Measurements from ENCODE around the gene WAPL.
"Not testable (repeated sequence)": the region's sequence is repeated elsewhere in the genome, so short reads cannot be mapped to it uniquely, and the experiment has no call there.

The WAPL gene

DNA sequence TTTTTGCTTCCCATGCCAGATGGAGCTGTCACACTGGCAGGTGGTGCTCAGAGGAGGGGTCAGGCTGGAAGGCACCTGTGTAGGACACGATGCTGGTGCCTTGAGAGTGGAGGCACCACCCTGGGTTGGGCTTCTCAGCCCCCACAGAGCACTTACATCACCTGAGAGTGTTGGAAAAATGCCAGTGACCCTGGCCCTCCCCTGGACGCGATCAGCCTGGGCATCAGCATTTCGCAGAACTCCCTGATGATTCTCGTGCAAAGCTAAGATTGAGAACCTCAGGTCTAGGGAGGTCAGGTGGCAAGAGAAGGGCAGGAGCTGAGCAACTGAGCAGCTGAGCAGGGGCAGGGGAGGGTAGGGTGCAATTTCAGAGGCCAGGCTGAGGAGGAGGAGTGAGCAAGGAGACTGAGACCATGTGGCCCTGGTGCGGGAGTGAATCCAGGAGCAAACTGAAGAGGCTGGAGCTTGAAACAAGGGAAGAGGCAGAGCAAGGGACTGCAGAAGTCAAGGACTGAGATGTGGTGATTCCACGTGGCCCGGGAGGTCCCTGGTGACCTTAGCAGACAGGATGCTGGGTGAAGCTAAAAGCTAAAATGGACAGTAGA lies 130.3 kb downstream of the WAPL start:
- Histone ChIP-seq H3K4me3 (ENCODE audit: low read length, poor library complexity, severe bottlenecking) (no peak overlapping the region), H4K20me1 (ENCODE audit: insufficient read depth, low read length, poor library complexity, severe bottlenecking) (no peaks in the 10 kb centered on the region), H3K27me3 (ENCODE audit: insufficient read depth, low read length, poor library complexity, severe bottlenecking) (peaks cover 4% of the 10 kb centered on the region), H3K79me2 (ENCODE audit: insufficient read depth, low read length) (no peaks in the 10 kb centered on the region), H3K36me3 (ENCODE audit: insufficient read depth, low read length) (no peaks in the 10 kb centered on the region), H3K9me2 (replicated peaks; ENCODE audit: low read depth, low read length) (no peaks in the 10 kb centered on the region), H2AFZ (ENCODE audit: low read length) (no peak overlapping the region; the same call in 1 of the 2 replicates), H3K9ac (ENCODE audit: low read depth, low read length, poor library complexity, severe bottlenecking) (no peak overlapping the region), H3K4me2 (ENCODE audit: low read depth, low read length, poor library complexity, severe bottlenecking) (no peak overlapping the region), H3K4me1 (ENCODE audit: insufficient read depth, low read length, poor library complexity, severe bottlenecking) (no peaks in the 10 kb centered on the region), H3K9me3 (ENCODE audit: insufficient read depth, low read depth, low read length) (no peaks in the 10 kb centered on the region), H3F3A (ENCODE audit: low read depth) (no peaks in the 10 kb centered on the region)
- TF ChIP-seq, protein P1, sequence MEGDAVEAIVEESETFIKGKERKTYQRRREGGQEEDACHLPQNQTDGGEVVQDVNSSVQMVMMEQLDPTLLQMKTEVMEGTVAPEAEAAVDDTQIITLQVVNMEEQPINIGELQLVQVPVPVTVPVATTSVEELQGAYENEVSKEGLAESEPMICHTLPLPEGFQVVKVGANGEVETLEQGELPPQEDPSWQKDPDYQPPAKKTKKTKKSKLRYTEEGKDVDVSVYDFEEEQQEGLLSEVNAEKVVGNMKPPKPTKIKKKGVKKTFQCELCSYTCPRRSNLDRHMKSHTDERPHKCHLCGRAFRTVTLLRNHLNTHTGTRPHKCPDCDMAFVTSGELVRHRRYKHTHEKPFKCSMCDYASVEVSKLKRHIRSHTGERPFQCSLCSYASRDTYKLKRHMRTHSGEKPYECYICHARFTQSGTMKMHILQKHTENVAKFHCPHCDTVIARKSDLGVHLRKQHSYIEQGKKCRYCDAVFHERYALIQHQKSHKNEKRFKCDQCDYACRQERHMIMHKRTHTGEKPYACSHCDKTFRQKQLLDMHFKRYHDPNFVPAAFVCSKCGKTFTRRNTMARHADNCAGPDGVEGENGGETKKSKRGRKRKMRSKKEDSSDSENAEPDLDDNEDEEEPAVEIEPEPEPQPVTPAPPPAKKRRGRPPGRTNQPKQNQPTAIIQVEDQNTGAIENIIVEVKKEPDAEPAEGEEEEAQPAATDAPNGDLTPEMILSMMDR (conservative IDR thresholded peaks at IDR 0.05; ENCODE audit: low read length): no peak
- TF ChIP-seq EZH2phosphoT487 (IDR thresholded peaks at IDR 0.05; ENCODE audit: borderline replicate concordance): no peak

DNA sequence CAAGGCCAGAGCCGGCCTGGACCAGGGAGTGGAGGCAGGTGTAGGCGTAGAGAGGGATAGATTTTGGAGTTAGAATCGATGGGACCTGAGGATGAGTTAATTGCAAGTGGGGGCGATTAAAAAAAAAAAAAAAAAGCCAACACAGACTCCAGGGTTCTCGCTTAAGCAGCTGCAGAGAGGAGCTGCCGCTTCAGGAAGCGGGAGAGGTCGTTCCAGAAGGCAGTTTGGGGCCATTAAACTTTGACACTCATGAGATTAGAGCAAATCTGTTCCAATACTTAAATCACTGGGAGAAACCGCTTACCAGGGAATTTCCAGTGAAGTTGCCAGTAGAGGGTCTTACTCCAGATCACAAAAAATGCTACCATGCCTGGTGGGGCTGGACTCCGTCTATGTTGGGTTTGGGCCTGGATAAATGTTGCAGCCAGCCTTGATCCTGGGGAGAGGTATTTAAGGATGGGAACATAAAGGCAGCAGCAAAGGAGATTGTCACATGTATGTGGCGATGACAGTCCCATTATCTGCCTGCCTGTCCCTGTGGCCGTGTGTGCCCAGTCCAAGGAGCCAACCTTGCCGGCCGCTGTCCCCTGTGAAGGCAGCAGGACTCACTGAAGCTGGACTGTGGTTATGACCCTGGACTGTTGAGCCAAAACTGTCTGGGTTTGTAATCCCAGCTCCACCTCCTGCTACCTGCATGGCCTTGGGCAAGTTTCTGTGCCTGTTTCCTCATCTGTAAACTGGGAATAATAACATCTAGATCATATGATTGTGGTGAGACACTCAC lies 131.1 kb downstream of the WAPL start:
- Histone ChIP-seq H4K20me1 (ENCODE audit: insufficient read depth, low read length, poor library complexity, severe bottlenecking) (no peaks in the 10 kb centered on the region), H3K9me2 (replicated peaks; ENCODE audit: low read depth, low read length) (no peaks in the 10 kb centered on the region), H3K4me1 (ENCODE audit: insufficient read depth, low read length, poor library complexity, severe bottlenecking) (no peaks in the 10 kb centered on the region), H3K9ac (ENCODE audit: low read depth, low read length, poor library complexity, severe bottlenecking) (no peak overlapping the region), H3F3A (ENCODE audit: low read depth) (no peaks in the 10 kb centered on the region), H3K27me3 (ENCODE audit: insufficient read depth, low read length, poor library complexity, severe bottlenecking) (peaks cover 4% of the 10 kb centered on the region), H2AFZ (ENCODE audit: low read length) (no peak overlapping the region), H3K4me2 (ENCODE audit: low read depth, low read length, poor library complexity, severe bottlenecking) (no peak overlapping the region), H3K9me3 (ENCODE audit: insufficient read depth, low read depth, low read length) (no peaks in the 10 kb centered on the region), H3K4me3 (ENCODE audit: low read length, poor library complexity, severe bottlenecking) (no peak overlapping the region), H3K79me2 (ENCODE audit: insufficient read depth, low read length) (no peaks in the 10 kb centered on the region), H3K36me3 (ENCODE audit: insufficient read depth, low read length) (no peaks in the 10 kb centered on the region)
- TF ChIP-seq EZH2phosphoT487 (IDR thresholded peaks at IDR 0.05; ENCODE audit: borderline replicate concordance): no peak
- TF ChIP-seq, protein P1 (conservative IDR thresholded peaks at IDR 0.05; ENCODE audit: low read length): no peak

DNA sequence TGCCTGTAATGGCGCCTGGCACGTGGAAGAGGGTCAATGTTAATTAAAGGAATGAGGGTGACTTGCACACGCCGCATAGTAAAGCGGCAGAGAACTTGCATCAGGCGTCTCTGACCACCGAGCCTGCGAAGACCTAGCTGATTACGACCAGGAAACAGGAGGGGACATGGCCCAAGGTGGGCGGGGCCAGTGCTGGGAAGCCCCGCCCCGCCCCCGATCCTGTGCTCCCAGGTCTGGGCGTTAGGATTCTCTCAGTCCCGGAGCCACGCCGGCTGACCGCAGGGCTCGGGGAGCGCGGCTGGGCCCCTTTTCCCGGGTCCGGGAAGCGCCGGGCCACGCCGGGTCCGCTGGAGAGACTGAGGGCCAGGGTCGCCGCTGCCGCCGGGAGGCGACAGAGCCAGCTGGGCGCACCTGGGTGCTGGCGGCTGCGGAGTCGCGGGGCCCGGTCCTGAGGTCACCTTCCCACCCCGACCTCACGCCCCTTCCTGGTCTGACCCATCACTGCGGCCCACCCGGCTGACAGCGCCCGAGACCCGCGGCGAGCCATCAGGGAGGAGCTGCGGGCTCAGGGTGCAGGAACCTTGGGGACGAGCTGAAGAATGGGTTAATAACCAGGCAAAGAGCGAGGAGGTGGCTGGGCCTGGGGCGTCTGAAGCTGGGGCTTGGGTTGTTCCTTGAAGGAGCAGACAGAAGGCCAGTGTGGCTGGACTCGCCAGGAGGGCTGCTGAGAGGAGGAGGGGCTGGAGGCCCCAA lies 132.0 kb downstream of the WAPL start:
- H3K4me1 ChIP-seq (ENCODE audit: insufficient read depth, low read length, poor library complexity, severe bottlenecking): no peaks in the 10 kb centered on the region
- H2AFZ ChIP-seq (ENCODE audit: low read length): no peak overlapping the region
- H3K4me2 ChIP-seq (ENCODE audit: low read depth, low read length, poor library complexity, severe bottlenecking): no peak overlapping the region
- H3K79me2 ChIP-seq (ENCODE audit: insufficient read depth, low read length): no peaks in the 10 kb centered on the region
- H3K36me3 ChIP-seq (ENCODE audit: insufficient read depth, low read length): no peaks in the 10 kb centered on the region
- H3K9me2 ChIP-seq (replicated peaks; ENCODE audit: low read depth, low read length): no peaks in the 10 kb centered on the region
- H4K20me1 ChIP-seq (ENCODE audit: insufficient read depth, low read length, poor library complexity, severe bottlenecking): no peaks in the 10 kb centered on the region
- H3F3A ChIP-seq (ENCODE audit: low read depth): no peaks in the 10 kb centered on the region
- H3K9me3 ChIP-seq (ENCODE audit: insufficient read depth, low read depth, low read length): no peaks in the 10 kb centered on the region
- H3K27me3 ChIP-seq (ENCODE audit: insufficient read depth, low read length, poor library complexity, severe bottlenecking): peaks cover 4% of the 10 kb centered on the region
- no peak overlapping the region for H3K4me3 ChIP-seq (ENCODE audit: low read length, poor library complexity, severe bottlenecking)
- TF ChIP-seq, protein P1 (conservative IDR thresholded peaks at IDR 0.05; ENCODE audit: low read length): no peak
- TF ChIP-seq EZH2phosphoT487 (IDR thresholded peaks at IDR 0.05; ENCODE audit: borderline replicate concordance): no peak
- H3K9ac ChIP-seq (ENCODE audit: low read depth, low read length, poor library complexity, severe bottlenecking): no peak overlapping the region

DNA sequence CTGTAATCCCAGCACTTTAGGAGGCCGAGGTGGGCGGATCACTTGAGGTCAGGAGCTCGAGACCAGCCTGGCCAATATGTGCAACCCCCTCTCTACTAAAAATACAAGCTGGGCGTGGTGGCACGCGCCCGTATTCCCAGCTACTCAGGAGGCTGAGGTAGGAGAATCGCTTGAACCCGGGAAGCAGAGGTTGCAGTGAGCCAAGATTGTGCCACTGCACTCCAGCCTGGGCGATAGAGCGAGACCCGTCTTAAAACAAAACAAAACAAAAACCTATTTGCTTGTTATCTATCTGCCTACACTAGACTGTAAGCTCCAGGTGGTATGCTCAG lies 132.5 kb downstream of the WAPL start:
- not testable (repeated sequence) for H2AFZ ChIP-seq (ENCODE audit: low read length); H3K4me2 ChIP-seq (ENCODE audit: low read depth, low read length, poor library complexity, severe bottlenecking); H3K79me2 ChIP-seq (ENCODE audit: insufficient read depth, low read length); H3K4me1 ChIP-seq (ENCODE audit: insufficient read depth, low read length, poor library complexity, severe bottlenecking); H3K4me3 ChIP-seq (ENCODE audit: low read length, poor library complexity, severe bottlenecking); H3K36me3 ChIP-seq (ENCODE audit: insufficient read depth, low read length); H3K9ac ChIP-seq (ENCODE audit: low read depth, low read length, poor library complexity, severe bottlenecking); H3K9me2 ChIP-seq (replicated peaks; ENCODE audit: low read depth, low read length); H3F3A ChIP-seq (ENCODE audit: low read depth); H3K27me3 ChIP-seq (ENCODE audit: insufficient read depth, low read length, poor library complexity, severe bottlenecking); H3K9me3 ChIP-seq (ENCODE audit: insufficient read depth, low read depth, low read length); H4K20me1 ChIP-seq (ENCODE audit: insufficient read depth, low read length, poor library complexity, severe bottlenecking)
